ENCODE measurements around the gene CLEC4M. TPM values are rescaled to one million over a fixed set of nuclear protein-coding genes. Genes with fewer than 3 reads are reported as not detected.

CLEC4M gene
- total RNA-seq: not detected in 2 replicates

GRCh38 chr19:7762719-7763293, at the start of gene CLEC4M:
CLEC4M (plus strand) TSS chr19:7763243; CDS start chr19:7763267, 24 bp downstream.
- no peak for DNase-seq (ENCODE audit: low read depth)

DNA sequence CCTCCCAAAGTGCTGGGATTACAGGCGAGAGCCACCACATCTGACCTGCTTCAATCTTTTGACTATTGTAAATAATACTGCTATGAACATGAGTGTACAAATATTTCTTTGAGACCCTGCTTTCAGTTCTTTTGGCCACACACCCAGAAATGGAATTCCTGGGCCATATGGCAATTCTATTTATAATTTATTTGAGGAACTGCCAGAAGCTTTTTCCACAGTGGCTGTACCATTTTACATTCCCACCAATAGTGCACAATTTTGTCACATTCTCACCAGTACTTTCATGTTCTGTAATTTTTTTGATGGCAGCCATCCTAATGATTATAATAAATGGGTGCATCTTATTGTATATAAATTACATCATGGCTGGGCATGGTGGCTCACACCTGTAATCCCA, 47.4 kb upstream of the CLEC4M start:
- DNase-seq (ENCODE audit: low read depth): no peak

- DNase-seq (ENCODE audit: low read depth): no peak
Observed at GRCh38 chr19:7716762-7717161, 46.3 kb upstream of the CLEC4M start.

- DNase-seq (ENCODE audit: low read depth): no peak
Observed at GRCh38 chr19:7718668-7719067, 44.4 kb upstream of the CLEC4M start.

DNA sequence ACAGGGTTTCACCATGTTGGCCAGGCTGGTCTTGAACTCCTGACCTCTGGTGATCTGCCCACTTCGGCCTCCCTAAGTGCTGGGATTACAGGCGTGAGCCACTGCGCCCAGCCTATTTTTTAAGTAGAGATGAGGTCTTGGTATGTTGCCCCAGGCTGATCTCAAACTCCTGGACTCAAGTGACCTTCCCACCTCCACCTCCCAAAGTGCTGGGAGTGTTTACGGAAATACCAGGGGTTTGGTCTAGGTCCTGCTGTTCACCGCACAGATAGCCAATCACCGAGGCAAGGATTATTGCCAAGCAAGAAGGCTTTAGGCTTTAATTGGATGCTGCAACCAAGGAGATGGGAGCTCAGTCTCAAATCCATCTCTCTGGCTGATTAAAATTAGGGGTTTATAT, 42.7 kb upstream of the CLEC4M start:
- no peak for DNase-seq (ENCODE audit: low read depth)

- no peak for DNase-seq (ENCODE audit: low read depth)
Observed at GRCh38 chr19:7722231-7722651, 40.8 kb upstream of the CLEC4M start.

GRCh38 chr19:7725791-7726190, 37.3 kb upstream of the CLEC4M start:
- no peak for DNase-seq (ENCODE audit: low read depth)

DNA sequence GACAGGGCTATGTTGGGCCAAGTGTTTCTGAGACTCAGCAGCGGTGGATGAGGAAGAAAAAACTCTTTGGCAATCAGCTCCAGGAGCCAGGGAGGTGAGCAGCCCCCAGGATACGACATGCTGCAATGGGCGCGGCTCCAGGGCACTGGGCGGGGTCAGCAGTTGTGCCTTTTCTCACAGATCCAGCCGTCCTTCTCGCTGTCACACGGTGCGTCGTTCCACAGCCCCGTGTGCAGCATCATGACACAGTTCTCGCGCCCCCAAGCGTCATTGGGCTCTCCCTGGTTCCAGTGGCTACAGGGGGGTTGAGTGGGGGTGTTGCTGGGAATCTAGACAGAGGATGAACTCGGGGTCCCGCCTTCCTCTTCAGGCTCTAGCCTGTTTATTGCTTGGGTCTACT, 33.8 kb upstream of the CLEC4M start:
- no peak for DNase-seq (ENCODE audit: low read depth)

DNA sequence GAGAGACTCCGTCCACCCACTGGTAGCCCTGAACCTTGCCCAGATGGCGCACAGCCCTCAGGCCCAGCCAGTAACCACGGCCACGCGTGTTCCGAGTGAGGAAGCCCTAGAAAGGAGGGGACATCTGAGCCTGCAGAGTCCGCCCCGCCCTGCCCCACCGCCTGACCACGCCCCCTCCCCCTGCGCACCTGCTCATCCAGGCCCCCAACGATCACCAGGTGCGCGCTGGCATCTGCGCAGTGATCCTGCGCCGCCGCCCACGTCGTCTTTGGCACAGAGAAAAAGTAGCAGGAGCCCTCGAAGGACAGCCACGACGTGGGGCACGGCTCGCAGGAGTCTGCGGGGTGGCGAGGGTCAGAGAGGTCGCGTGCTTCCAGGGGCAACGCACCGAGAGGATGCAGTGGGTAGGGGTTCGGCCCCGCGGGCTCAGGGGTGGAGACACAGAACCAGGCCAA, 33.2 kb upstream of the CLEC4M start:
- DNase-seq (ENCODE audit: low read depth): no peak

DNA sequence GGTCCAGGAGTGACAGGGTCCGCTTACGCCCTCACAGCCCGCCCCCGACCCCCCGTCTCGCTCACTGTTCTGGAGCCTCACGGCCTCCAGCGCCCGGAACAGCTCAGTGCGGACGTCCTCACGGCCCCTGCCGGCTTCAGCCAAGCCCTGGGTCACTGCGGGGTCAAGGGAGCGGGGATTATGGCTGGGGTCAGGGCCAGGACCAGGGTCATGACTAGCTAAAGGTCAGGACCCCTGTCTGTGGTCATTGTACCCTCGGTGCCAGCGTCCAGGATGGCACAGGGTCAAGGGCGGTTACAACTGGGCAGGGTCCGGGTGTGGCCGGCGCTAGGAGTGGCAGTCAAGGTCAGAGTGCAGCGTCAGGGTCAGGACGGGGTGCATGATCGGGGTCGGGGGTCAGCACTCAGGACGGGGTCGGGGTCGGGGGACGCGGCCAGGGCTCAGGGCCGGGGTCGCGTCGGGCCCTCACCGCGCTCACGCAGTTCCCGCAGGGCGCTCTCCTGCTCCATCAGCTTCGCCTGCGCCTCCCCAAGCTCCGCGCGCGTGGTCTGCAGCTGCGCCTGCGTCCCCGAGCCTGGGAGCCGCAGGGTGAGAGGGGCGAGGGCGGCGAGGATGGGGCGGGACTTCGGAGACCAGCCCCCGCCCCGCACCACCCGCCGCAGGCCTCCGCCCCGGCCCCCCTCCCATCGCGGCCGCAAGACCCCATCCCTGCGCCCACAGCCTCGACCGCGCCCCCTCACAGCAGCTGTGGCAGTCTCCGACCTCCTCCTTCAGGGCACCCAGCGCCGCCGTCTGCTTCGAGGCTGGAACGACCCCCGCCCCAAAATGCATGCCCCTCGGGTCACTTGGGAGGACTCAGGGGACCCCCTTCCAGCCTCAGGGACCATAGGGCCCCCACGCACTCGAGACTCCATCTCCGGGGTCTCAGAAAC, 32.5 kb upstream of the CLEC4M start:
- no peak for DNase-seq (ENCODE audit: low read depth)

DNA sequence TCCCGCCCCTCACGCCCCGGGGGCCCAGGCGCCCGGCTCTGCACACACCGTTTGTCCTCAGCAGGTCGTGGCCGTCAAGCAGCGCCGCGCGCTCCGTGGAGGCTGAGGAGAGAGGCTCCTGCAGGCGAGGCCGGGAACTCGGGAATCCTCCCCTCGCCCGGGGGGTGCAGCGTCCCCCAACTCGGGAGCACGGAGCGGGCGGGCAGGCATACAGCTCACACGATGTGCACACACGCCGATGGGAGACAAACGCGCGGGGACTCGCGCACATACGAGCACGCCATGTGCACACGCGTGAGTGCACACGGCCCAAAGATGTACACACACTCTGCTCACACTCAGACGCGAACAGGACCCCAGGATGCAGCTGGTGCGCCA, 31.8 kb upstream of the CLEC4M start:
- no peak for DNase-seq (ENCODE audit: low read depth)

GRCh38 chr19:7731615-7732014, 31.4 kb upstream of the CLEC4M start:
- DNase-seq (ENCODE audit: low read depth): no peak

DNA sequence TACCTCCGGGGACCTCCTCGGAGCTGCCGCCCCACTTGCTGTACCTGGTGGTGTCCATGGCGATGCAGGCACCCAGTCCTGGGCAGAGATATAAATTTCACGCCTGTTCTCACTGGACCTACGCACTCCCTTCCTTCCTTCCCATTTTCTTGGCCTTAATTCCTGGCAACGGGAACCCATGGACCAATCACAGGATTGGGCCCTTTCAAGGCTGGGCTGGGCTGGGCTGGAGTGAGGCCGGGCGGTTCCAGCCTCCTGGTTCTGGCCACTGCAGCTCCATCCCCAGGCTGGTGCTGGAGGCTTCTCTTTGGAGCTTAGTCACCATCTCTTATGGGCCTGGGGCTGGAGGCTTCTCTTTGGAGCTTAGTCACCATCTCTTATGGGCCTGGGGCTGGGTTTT, 31.0 kb upstream of the CLEC4M start, which contains the start of gene CLEC4G:
Gene CLEC4G, minus strand, starts transcription at position 66 of the 400 bp plus-strand sequence. Its CDS starts 8 bp downstream, at position 58.
- no peak for DNase-seq (ENCODE audit: low read depth)

DNA sequence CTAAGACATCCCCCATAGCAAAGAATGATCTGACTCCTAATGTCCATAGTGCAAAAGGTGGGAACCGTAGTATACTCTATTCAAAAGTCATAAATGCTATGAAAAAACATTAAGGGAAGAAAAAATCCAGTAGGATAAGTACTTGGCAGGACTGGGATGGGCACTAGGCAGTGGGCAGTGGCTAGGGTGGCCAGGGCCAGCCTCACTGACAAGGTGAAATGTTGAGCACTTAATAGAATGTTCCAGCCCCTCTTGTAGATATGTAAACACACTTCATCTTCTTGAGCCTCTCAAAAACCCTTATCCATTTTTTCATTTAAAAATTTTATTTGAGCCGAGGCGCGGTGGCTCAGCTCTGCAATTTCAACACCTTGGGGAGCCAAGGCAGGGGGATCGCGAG, 29.7 kb upstream of the CLEC4M start:
- DNase-seq (ENCODE audit: low read depth): no peak

DNA sequence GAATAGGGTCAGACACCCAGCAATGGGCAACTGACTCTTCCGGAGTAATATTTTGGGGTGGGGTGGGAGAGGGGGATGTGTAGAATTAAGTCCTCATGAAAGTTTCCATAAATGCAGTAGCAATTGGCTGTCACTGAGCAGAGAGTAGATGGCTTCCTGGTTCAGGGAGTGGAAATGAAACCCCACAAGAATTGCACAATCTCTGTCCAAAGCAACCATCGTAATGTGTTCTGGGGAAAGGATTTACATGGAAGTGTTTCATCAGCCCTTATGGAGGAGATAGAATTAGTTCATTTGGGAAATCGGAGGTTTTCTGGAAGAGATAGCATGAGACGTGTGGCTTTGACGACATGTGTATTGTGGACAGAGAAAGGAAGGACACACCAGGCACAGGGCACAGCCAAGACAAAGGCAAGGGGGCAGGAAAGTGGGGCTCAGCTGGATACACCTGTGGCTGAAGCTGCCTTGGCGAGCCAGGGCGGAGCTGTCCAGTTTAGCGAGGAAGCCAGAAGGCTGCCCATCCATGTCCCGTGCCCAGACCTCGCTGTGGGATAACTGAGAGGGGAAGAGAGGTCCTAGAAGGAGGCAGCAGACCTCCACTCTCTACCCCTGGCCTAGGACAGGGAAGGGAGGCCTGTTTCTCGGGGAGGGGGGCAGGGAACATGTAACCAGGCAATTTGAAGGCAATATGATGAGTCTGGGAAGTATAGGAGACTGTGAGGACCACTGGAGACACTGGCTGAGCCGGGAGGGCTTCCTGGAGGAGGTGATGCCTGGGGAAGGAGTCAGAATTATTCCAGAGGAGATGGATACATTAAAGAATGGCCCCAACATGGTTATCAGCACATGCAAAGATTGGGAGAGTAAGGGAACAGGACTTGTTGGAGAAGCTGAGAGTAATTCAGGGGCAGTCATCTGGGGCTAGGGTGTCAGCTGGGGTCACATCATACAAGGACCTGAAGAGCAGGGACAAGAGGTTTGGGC, 28.5 kb upstream of the CLEC4M start:
- peak; percentile 4 for DNase-seq (ENCODE audit: low read depth)

DNA sequence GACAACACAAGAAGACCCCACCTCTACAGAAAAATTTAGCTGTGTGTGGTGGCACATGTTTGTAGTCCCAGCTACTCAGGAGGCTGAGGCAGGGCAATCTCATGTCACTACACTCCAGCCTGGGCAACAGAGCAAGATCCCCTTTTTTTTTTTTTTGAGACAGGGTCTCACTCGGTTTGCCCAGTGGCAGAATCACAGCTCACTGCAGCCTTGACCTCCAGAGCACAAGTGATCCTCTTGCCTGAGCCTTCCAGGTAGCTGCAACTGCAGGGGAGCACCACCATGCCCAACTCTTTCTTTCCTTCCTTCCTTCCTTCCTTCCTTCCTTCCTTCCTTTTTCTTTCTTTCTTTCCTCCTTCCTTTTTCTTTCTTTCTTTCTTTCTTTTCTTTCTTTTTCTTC, 26.9 kb upstream of the CLEC4M start:
- DNase-seq (ENCODE audit: low read depth): no peak

GRCh38 chr19:7737215-7737614, 25.8 kb upstream of the CLEC4M start:
- no peak for DNase-seq (ENCODE audit: low read depth)

GRCh38 chr19:7738023-7738422, 25.0 kb upstream of the CLEC4M start:
- DNase-seq (ENCODE audit: low read depth): no peak

DNA sequence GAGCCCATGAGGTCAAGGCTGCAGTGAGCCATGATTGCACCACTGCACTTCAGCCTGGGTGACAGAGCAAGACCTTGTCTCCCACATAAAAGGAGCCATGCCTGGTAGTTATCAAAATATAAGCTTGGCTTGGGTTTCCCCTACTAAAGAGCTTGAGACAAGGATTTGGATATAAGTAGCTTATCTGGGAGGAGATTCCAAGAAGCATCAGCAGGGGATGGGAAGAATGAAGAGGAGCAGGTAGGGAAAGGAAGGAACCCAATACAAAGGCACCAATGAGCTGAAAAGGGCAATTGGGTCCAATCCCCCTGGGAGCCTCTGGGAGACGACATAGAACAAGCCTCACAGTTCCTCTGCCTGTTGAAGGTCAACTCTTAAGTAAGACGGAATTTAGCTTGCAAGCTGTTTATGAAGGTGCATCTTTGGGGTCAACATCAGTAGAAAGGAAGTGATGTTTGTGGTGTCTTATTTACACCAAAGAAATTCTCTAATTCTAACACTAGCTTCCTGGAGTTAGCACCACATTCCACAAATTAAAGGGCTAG, 23.8 kb upstream of the CLEC4M start:
- no peak for DNase-seq (ENCODE audit: low read depth)

DNA sequence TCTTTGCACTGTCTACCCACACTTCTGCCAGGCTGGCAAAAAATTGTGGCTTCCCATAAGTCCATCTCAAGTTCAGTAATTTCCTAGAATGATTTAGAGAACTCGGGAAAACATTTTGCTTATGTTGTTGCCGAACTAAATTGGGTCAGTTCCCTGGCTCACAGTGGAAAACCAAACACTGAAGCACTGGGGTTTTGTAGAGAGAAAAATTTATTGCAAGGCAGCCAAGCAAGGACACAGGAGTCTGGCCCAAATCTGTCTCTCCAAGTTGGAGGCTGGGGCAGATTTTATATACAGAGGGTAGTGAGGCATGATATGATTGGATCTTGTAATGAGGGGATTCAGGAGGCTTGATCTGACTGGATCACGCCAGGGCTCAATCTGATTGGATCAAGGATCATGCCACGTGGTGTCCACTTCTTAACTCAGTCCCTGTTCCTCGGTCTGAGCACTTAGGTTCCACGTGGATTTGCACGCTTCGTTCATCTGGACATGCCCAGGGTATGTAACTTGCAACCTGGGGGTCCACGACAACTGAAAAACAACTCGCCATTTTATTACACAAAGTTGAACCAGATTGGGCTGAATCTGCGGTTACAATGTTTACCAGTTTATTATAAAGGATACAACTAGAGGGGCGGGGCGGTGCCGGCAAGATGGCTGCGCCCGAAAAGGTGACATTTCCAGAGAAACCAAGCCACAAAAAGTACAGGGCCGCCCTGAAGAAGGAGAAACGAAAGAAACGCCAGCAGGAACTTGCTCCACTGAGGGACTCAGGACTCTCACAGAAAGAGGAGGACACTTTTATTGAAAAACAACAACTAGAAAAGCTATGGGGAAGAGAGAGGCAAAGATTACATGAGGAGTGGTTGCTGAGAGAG, 23.0 kb upstream of the CLEC4M start:
- no peak for DNase-seq (ENCODE audit: low read depth)

DNA sequence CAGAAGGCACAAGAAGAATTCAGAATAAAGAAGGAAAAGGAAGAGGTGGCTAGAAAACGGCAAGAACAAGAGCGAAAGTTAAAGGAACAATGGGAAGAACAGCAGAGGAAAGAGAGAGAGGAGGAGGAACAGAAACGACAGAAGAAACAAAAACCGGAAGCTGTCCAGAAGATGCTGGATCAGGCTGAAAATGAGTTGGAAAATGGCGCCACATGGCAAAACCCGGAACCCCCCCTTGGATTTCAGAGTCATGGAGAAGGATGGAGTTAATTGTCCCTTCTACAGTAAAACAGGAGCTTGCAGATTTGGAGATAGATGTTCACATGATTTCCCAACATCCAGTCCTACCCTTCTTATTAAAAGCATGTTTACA, 22.4 kb upstream of the CLEC4M start:
- DNase-seq (ENCODE audit: low read depth): no peak
